Spinal cord (tissue), 10 donors: Measurements from ENCODE around the gene SEMA3C. TPM values are rescaled to one million over a fixed set of nuclear protein-coding genes. Genes with fewer than 3 reads are reported as not detected.

ENCODE experiments used
- DNase-seq, 6 donors: peaks; one replicate each; pipeline versions ENCODE4 v3.0.0 to v3.0.0-alpha.2; 2013 to 2015; ENCODE audit warnings: low spot score in 6 of 6, low read depth in 4 of 6
- H3K27ac ChIP-seq: one replicate; pipeline ENCODE4 v1.5.1; 2013; ENCODE audit warnings: low read depth, low read length, control low read depth
- H3K27me3 ChIP-seq: one replicate; pipeline ENCODE4 v1.6.1; 2013; ENCODE audit warnings: low read length; ENCODE audit not compliant: control insufficient read depth, insufficient read depth
- H3K36me3 ChIP-seq: one replicate; pipeline ENCODE4 v1.6.1; 2013; ENCODE audit warnings: low read length; ENCODE audit not compliant: control insufficient read depth, insufficient read depth
- H3K4me1 ChIP-seq: one replicate; pipeline ENCODE4 v1.6.1; 2013; ENCODE audit warnings: low read length; ENCODE audit not compliant: control insufficient read depth, insufficient read depth
- H3K4me3 ChIP-seq: one replicate; pipeline ENCODE4 v1.5.1; 2013; ENCODE audit warnings: low read depth, low read length, control low read depth
- H3K9me3 ChIP-seq: one replicate; pipeline ENCODE4 v1.6.1; 2013; ENCODE audit warnings: low read length; ENCODE audit not compliant: control insufficient read depth, insufficient read depth
- WGBS: methylation state at CpG from one replicate; pipeline ENCODE4 v1.1.5; 2013; ENCODE audit warnings: missing lambda C conversion rate; ENCODE audit not compliant: insufficient coverage; 5-methylcytosine and 5-hydroxymethylcytosine counted together
- polyA plus RNA-seq, 2 donors: library from polyadenylated mRNA; unstranded; fragments of 120-200 nt; gene quantifications; one replicate each; pipeline ENCODE4 v1.2.1, GENCODE V29; 2013; ENCODE audit not compliant: insufficient read length in 2 of 2
- total RNA-seq, 2 donors: library from RNA; depleted of rRNA in 1 of 2; stranded (reverse); fragments of 120-200 nt in 1 of 2; fragments of >200 nt in 1 of 2; gene quantifications; one replicate each; pipeline versions ENCODE4 v1.2.3 to v1.2.4, GENCODE V29; 2013 to 2014
- donor health status: healthy.

The SEMA3C gene
- total and polyA plus RNA-seq, 4 donors, result 52.9 to 159 (median 107) TPM

GRCh38 chr7:80896906-80897598 is 21.8 kb downstream of the SEMA3C start:
- Histone ChIP-seq H3K4me3 (no peak overlapping the region), H3K27me3 (no peaks in the 10 kb centered on the region), H3K36me3 (no peaks in the 10 kb centered on the region), H3K27ac (no peak overlapping the region), H3K4me1 (no peaks in the 10 kb centered on the region), H3K9me3 (peaks cover 1% of the 10 kb centered on the region)
- 94% methylated on average over 2 of the region's 7 CpGs for WGBS
- no peak for DNase-seq

- WGBS, result 84% methylated on average over 4 of the region's 4 CpGs
- no peak for DNase-seq
- H3K27me3 ChIP-seq, result no peaks in the 10 kb centered on the region
Observed at GRCh38 chr7:80895056-80895455, 23.8 kb downstream of the SEMA3C start.

GRCh38 chr7:80891259-80891544 is 27.6 kb downstream of the SEMA3C start:
- no peaks in the 10 kb centered on the region for H3K36me3 ChIP-seq
- H3K4me3 ChIP-seq, result no peak overlapping the region
- 100% methylated on average over 3 of the region's 3 CpGs for WGBS
- no peak for DNase-seq
- H3K4me1 ChIP-seq, result no peaks in the 10 kb centered on the region
- no peak overlapping the region for H3K27ac ChIP-seq
- no peaks in the 10 kb centered on the region for H3K9me3 ChIP-seq
- H3K27me3 ChIP-seq, result no peaks in the 10 kb centered on the region

More at GRCh38 chr7:80895056-80895455, 23.8 kb downstream of the SEMA3C start:
- Histone ChIP-seq H3K4me3 (no peak overlapping the region), H3K27ac (no peak overlapping the region), H3K9me3 (peaks cover 1% of the 10 kb centered on the region), H3K4me1 (no peaks in the 10 kb centered on the region), H3K36me3 (no peaks in the 10 kb centered on the region)

GRCh38 chr7:80890426-80891258 is 28.2 kb downstream of the SEMA3C start:
- Histone ChIP-seq H3K27me3 (no peaks in the 10 kb centered on the region), H3K4me1 (no peaks in the 10 kb centered on the region), H3K27ac (no peak overlapping the region), H3K9me3 (no peaks in the 10 kb centered on the region), H3K36me3 (no peaks in the 10 kb centered on the region), H3K4me3 (no peak overlapping the region)
- DNase-seq, result no peak
- WGBS, result no CpG with 5 or more reads among the region's 4 CpGs

GRCh38 chr7:80889525-80889924 is 29.3 kb downstream of the SEMA3C start:
- no peaks in the 10 kb centered on the region for H3K9me3 ChIP-seq
- no peaks in the 10 kb centered on the region for H3K4me1 ChIP-seq
- DNase-seq, result no peak
- H3K27ac ChIP-seq, result no peak overlapping the region
- H3K36me3 ChIP-seq, result no peaks in the 10 kb centered on the region
- no peak overlapping the region for H3K4me3 ChIP-seq
- no CpG with 5 or more reads among the region's 1 CpG for WGBS
- H3K27me3 ChIP-seq, result no peaks in the 10 kb centered on the region

GRCh38 chr7:80885757-80886156 is 33.1 kb downstream of the SEMA3C start:
- H3K27ac ChIP-seq, result no peak overlapping the region

GRCh38 chr7:80884511-80885195 is 34.2 kb downstream of the SEMA3C start:
- Histone ChIP-seq H3K27ac (no peak overlapping the region), H3K9me3 (no peaks in the 10 kb centered on the region), H3K4me3 (no peak overlapping the region), H3K27me3 (no peaks in the 10 kb centered on the region), H3K36me3 (no peaks in the 10 kb centered on the region), H3K4me1 (no peaks in the 10 kb centered on the region)
- no CpG with 5 or more reads among the region's 6 CpGs for WGBS
- no peak for DNase-seq

More at GRCh38 chr7:80885757-80886156, 33.1 kb downstream of the SEMA3C start:
- Histone ChIP-seq H3K4me3 (no peak overlapping the region), H3K9me3 (no peaks in the 10 kb centered on the region), H3K4me1 (no peaks in the 10 kb centered on the region), H3K36me3 (no peaks in the 10 kb centered on the region), H3K27me3 (no peaks in the 10 kb centered on the region)
- WGBS, result 90% methylated on average over 1 of the region's 2 CpGs
- DNase-seq, result peak in 1 of 6 donors; percentile 35

GRCh38 chr7:80883154-80884025 is 35.5 kb downstream of the SEMA3C start:
- no peaks in the 10 kb centered on the region for H3K36me3 ChIP-seq
- whole genome bisulfite sequencing, result no CpG with 5 or more reads among the region's 2 CpGs
- H3K4me1 ChIP-seq, result no peaks in the 10 kb centered on the region
- peak overlapping the region; percentile 51 for H3K27ac ChIP-seq
- no peak for DNase-seq
- H3K27me3 ChIP-seq, result no peaks in the 10 kb centered on the region
- H3K9me3 ChIP-seq, result no peaks in the 10 kb centered on the region
- H3K4me3 ChIP-seq, result no peak overlapping the region

GRCh38 chr7:80882213-80882801 is 36.5 kb downstream of the SEMA3C start:
- no CpG with 5 or more reads among the region's 4 CpGs for WGBS
- Histone ChIP-seq H3K4me1 (no peaks in the 10 kb centered on the region), H3K4me3 (no peak overlapping the region), H3K27ac (no peak overlapping the region), H3K27me3 (no peaks in the 10 kb centered on the region), H3K36me3 (no peaks in the 10 kb centered on the region), H3K9me3 (no peaks in the 10 kb centered on the region)
- DNase-seq, result no peak
